ENCODE results near the gene SERPINB10.

GRCh38 chr18:63906056-63906455 lies 1.7 kb upstream of the SERPINB10 start:
- TF ChIP-seq EP300 (IDR thresholded peaks at IDR 0.05) (no peak), CTCF (IDR thresholded peaks at IDR 0.05) (no peak)
